IPS-11a (cell line): ENCODE data around the gene TPK1.
"Not testable (repeated sequence)": the region's sequence is repeated elsewhere in the genome, so short reads cannot be mapped to it uniquely, and the experiment has no call there.

ENCODE experiments used
- H3K4me3 ChIP-seq: one replicate; pipeline ENCODE4 v1.5.1; 2013; ENCODE audit warnings: low read depth, low read length, control low read depth

TPK1 gene

DNA sequence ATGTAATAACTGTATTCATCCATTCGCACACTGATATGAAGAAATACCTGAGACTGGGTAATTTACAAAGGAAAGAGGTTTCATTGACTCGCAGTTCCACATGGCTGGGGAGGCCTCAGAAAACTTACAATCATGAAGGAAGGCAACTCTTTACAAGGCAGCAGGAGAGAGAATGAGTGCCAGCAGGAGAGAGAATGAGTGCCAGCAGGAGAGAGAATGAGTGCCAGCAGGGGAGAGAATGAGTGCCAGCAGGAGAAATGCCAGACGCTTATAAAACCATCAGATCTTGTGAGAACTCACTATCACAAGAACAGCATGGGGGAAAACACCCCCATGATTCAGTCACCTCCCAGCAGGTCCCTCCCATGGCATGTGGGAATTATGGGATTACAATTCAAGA is 58.0 kb downstream of the TPK1 start:
- not testable (repeated sequence) for H3K4me3 ChIP-seq

GRCh38 chr7:144777005-144777839 is 58.6 kb downstream of the TPK1 start:
- no peak overlapping the region for H3K4me3 ChIP-seq

DNA sequence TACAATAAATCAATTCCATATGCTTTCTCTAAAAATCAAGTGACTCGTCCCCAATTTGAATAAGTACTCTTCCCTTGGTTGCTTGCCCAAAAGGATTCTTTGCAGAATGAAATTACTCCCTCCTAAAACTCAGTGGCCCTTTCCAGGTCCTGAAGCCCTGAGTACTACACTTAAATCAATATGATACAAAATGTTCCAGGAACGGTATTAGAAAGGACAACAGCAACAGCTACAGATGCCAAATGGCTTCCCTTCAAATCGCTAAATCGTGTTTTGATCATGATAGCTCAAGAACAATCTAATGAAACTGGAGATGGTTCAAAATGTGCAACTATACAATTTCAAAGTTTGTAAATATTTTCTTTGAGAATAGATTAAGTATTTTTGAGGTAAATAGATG is 59.4 kb downstream of the TPK1 start:
- H3K4me3 ChIP-seq = no peak overlapping the region

DNA sequence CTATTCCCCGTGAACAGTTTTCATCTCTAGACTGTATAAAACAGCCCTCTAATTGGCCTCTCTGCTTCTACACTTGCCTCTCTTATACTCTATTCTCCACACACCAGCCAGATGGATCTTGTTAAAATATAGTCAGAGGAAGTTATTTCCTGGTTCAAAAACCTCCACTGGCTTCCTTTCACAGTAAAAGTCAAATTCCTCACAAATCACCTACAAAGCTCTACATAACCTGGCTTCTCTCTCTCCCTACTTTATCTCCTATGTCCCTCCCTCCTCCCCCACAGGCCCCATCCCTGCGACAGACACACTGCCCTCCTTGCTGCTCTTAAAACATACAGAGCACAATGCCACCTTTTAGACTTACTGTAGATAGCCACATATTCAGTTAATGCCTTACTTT is 60.1 kb downstream of the TPK1 start:
- no peak overlapping the region for H3K4me3 ChIP-seq

DNA sequence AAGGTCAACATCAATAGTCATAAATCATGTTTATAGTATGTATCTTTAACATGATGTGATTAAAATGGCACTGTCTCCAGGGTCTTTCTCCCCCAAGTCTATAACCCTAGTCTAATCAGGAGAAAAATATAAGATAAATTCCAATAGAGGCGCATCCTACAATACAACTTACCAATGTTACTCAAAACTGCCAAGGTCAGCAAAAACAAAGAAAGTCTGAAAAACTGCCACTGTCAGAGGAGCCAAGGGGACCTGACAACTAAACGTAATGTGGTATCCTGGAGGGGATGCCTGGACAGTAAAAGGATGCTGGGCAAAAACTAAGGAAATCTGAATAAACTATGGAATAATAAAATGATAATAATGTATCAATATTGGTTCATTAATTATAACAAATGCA is 63.9 kb downstream of the TPK1 start:
- H3K4me3 ChIP-seq = no peak overlapping the region

- no peak overlapping the region for H3K4me3 ChIP-seq
Observed at GRCh38 chr7:144771174-144771573, 64.7 kb downstream of the TPK1 start.

GRCh38 chr7:144769352-144769751 is 66.5 kb downstream of the TPK1 start:
- no peak overlapping the region for H3K4me3 ChIP-seq

DNA sequence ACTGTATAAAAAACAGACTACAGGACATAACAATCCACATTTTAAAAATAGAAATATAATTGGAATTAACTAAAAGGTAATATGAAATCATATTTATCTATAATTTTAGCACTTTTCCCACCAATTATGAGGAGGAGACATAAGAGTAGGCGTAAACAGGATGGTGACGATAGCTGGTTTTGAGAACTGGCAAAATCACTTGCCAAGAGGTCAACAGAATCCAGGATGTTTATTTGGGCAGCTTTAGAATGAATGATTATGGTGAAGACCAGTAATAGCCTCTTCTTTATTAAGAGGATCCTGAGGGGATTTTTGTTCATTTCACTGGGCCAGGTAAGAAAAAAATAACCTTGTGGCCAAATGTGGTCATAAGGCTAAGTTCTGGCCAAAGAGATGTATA is 67.2 kb downstream of the TPK1 start:
- H3K4me3 ChIP-seq = no peak overlapping the region

DNA sequence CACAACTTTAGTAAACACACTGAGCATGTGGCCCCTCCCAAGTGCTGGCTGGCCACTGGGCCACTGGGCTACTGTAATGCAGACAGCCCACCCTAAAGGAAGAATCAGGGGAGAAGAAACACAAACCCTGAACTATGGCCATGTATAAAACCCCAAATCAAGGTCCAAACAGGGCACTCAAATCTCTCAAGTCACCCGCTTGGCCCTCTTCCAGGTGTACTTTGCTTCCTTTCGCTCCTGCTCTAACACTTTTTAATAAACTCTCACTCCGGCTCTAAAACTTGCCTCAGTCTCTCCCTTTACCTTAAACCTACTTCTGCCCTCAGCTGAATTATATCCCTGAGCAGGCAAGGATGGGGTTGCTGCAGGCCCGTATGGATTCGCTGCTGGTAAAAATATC is 72.6 kb downstream of the TPK1 start:
- H3K4me3 ChIP-seq = no peak overlapping the region

- no peak overlapping the region for H3K4me3 ChIP-seq
Observed at GRCh38 chr7:144762853-144763252, 73.0 kb downstream of the TPK1 start.

- no peak overlapping the region for H3K4me3 ChIP-seq
Observed at GRCh38 chr7:144761493-144761892, 74.4 kb downstream of the TPK1 start.

DNA sequence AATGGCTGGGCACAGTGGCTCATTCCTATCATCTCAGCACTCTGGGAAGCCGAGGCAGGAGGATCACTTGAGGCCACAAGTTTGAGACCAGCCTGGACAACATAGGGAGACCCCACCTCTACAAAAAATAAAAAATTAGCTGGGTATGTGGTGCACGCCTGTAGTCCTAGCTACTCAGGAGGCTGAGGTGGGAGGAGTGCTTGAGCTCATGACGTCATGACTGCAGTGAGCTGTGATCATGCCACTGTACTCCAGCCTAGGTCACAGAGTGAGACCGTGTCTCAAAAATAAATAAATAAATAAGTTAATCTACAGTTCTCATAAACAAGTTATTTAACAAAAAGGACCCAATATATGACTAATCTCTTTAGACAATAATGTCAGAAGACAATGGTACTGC is 76.2 kb downstream of the TPK1 start:
- no peak overlapping the region for H3K4me3 ChIP-seq

DNA sequence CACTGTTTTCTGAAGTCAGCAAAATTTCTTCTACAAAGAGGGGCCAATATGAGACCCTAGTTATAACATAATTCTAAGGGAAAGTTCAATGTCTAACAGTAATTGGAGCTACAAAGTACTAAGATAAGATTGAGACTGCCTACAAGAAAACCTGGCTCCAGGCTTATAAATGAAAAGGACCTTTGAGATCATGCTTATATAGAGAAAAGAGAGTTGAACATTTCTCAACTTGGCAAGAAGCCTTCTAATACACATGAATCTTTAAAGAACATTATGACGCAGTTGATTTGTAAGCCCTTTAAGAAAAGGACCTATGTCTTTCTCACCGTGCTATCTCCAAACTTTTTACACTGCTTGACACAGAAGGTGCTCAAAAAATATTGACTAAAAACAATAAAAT is 87.9 kb downstream of the TPK1 start:
- H3K4me3 ChIP-seq = no peak overlapping the region

GRCh38 chr7:144738708-144739314 is 97.0 kb downstream of the TPK1 start:
- H3K4me3 ChIP-seq = no peak overlapping the region

GRCh38 chr7:144738146-144738545 is 97.7 kb downstream of the TPK1 start:
- no peak overlapping the region for H3K4me3 ChIP-seq

GRCh38 chr7:144736880-144737493 is 98.9 kb downstream of the TPK1 start:
- no peak overlapping the region for H3K4me3 ChIP-seq

- H3K4me3 ChIP-seq = no peak overlapping the region
Observed at GRCh38 chr7:144735505-144736276, 100.2 kb downstream of the TPK1 start.

DNA sequence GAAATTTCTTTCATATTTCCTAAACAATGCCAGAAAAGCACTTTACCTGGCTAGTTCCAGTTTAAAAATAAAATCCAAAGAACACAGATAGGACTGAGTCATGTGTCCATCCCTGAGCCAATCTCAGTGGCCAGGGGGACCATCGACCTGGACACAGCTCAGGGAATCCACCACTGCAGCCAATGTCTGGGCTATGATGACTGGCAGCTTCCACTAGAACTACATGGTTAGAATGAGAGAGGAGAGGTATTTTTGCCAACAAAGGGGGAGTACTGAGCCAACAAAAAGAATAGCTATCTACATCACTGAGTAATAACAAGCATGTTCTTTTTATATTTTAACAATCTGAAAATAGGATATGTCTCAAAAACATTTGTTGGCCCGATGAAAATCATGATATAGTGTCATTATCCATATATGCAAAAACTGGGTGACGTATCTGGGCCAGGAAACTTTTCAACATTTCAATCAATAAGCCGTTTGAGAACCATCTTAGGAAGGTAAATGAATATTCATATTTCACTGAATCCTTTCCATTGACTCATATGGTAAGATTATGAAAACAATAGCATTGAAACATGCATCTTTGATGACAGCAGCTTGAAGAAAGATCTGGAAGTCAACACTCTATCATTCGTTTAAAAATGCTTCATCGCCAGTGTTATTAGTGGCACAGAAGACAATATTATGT is 104.0 kb downstream of the TPK1 start:
- H3K4me3 ChIP-seq = no peak overlapping the region

GRCh38 chr7:144730224-144730623 is 105.6 kb downstream of the TPK1 start:
- H3K4me3 ChIP-seq = no peak overlapping the region

GRCh38 chr7:144729226-144729625 is 106.6 kb downstream of the TPK1 start:
- H3K4me3 ChIP-seq = no peak overlapping the region

DNA sequence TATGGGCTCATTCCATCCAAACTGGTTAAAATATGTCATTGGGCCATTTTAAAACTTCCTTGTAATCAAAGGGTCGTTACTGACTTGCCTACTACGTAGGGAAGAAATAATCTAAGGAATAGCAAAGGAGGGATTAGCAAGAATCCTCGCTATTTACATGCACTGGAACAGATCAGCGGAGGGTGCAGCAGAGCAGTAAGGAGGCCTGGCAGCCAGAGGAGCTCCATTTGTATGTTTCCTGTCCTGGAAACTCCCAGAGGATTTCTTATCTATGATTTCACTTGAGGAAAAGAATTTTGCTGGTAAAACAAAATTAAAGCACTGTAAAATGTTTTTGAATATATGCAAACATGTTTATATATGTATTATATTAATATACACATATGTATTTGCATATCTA is 107.3 kb downstream of the TPK1 start:
- H3K4me3 ChIP-seq = no peak overlapping the region
